SK-N-SH (cell line): ENCODE measurements around the gene ZMAT5. TPM values are rescaled to one million over a fixed set of nuclear protein-coding genes. Genes with fewer than 3 reads are reported as not detected.

ENCODE experiments used
- CTCF ChIA-PET: fragments of 300-600, 350-600 bp; formaldehyde crosslinking; extraction: SDS; loops from one replicate; lab custom pipeline; 2021; lab: Yijun Ruan, JAX
- POLR2A ChIA-PET: fragments of 350-600 bp; sonication (Branson Sonifier 250); formaldehyde crosslinking; extraction: SDS; loops from one replicate; lab custom pipeline; 2020; ENCODE audit warnings: antibody characterized with exemption, inconsistent platforms; lab: Yijun Ruan, JAX
- DNase-seq: peaks from one replicate; pipeline ENCODE4 v3.0.0; 2012
- H2AFZ ChIP-seq: fragments of 200-600 bp; sonication (generic); 2 replicates; pipeline ENCODE4 v1.8.1; 2016; ENCODE audit warnings: antibody characterized with exemption, mild to moderate bottlenecking, low read depth
- H3F3A ChIP-seq: fragments of 200-600 bp; sonication (generic); replicated peaks from 2 replicates; pipeline ENCODE3; 2016; ENCODE audit warnings: antibody characterized with exemption, mild to moderate bottlenecking; ENCODE audit not compliant: insufficient read depth
- H3K27ac ChIP-seq, 2 experiments: fragments of 200-500 bp in 1 of 2; fragments of 200-600 bp in 1 of 2; sonication (Bioruptor generic) in 1 of 2; sonication (generic), shearing (Covaris generic) in 1 of 2; 2 replicates each; pipeline versions ENCODE4 v1.5.1 to v1.6.1; 2014 to 2016; ENCODE audit warnings: low read depth in 2 of 2, inconsistent platforms in 1 of 2, low read length in 1 of 2, mild to moderate bottlenecking in 1 of 2, mixed read lengths in 1 of 2
- H3K27me3 ChIP-seq: fragments of 200-600 bp; sonication (generic), shearing (Covaris generic); 2 replicates; pipeline ENCODE4 v1.6.1; 2016; ENCODE audit warnings: mixed run types; ENCODE audit not compliant: insufficient read depth
- H3K36me3 ChIP-seq, 2 experiments: fragments of 200-500 bp in 1 of 2; fragments of 200-600 bp in 1 of 2; sonication (Bioruptor generic) in 1 of 2; sonication (generic) in 1 of 2; replicated peaks in 1 of 2; 2 replicates each; pipeline versions ENCODE3 to v1.5.1; 2014 to 2016; ENCODE audit warnings: low read length in 1 of 2, mild to moderate bottlenecking in 1 of 2; ENCODE audit not compliant: insufficient read depth in 2 of 2, control insufficient read depth in 1 of 2
- H3K4me1 ChIP-seq, 2 experiments: fragments of 200-500 bp in 1 of 2; fragments of 200-600 bp in 1 of 2; sonication (Bioruptor generic) in 1 of 2; sonication (generic), shearing (Covaris generic) in 1 of 2; 2 replicates each; pipeline versions ENCODE4 v1.5.1 to v1.6.1; 2014 to 2016; ENCODE audit warnings: low read depth in 1 of 2, low read length in 1 of 2, mixed run types in 1 of 2; ENCODE audit not compliant: insufficient read depth in 2 of 2, control insufficient read depth in 1 of 2
- H3K4me2 ChIP-seq: fragments of 200-600 bp; sonication (generic), shearing (Covaris generic); 2 replicates; pipeline ENCODE4 v1.6.1; 2017; ENCODE audit warnings: mixed run types
- H3K4me3 ChIP-seq, 2 experiments: fragments of 200-500 bp in 1 of 2; fragments of 200-600 bp in 1 of 2; sonication (Bioruptor generic) in 1 of 2; sonication (generic), shearing (Covaris generic) in 1 of 2; 2 replicates each; pipeline versions ENCODE4 v1.5.1 to v1.8.1; 2014 to 2016; ENCODE audit warnings: low read depth in 2 of 2, inconsistent platforms in 1 of 2, low read length in 1 of 2, mild to moderate bottlenecking in 1 of 2, mixed read lengths in 1 of 2, moderate library complexity in 1 of 2
- H3K79me2 ChIP-seq: fragments of 200-600 bp; sonication (generic); 2 replicates; pipeline ENCODE4 v1.8.1; 2017; ENCODE audit warnings: mild to moderate bottlenecking; ENCODE audit not compliant: insufficient read depth
- H3K9ac ChIP-seq: fragments of 200-600 bp; sonication (generic); 2 replicates; pipeline ENCODE4 v1.6.1; 2017; ENCODE audit warnings: mixed run types
- H3K9me2 ChIP-seq: fragments of 200-600 bp; sonication (generic); 2 replicates; pipeline ENCODE4 v1.6.1; 2017; ENCODE audit warnings: mixed run types
- H3K9me3 ChIP-seq: fragments of 200-600 bp; sonication (generic); 2 replicates; pipeline ENCODE4 v1.6.1; 2017; ENCODE audit warnings: mixed run types, mild to moderate bottlenecking, moderate library complexity
- H4K20me1 ChIP-seq: fragments of 200-600 bp; sonication (generic); 2 replicates; pipeline ENCODE4 v1.6.1; 2017; ENCODE audit warnings: mild to moderate bottlenecking, mixed run types; ENCODE audit not compliant: insufficient read depth
- CHD2 ChIP-seq: fragments of 150-350 bp; IDR thresholded peaks from 2 replicates; pipeline ENCODE4 v1.6.1; 2018; ENCODE audit warnings: low read length; ENCODE audit not compliant: partially characterized antibody
- EZH2phosphoT487 ChIP-seq: fragments of 200-600 bp; sonication (generic); IDR thresholded peaks from 2 replicates; pipeline ENCODE4 v1.6.1; 2017; ENCODE audit warnings: low read depth, mixed run types, mild to moderate bottlenecking, antibody characterized with exemption, moderate library complexity, borderline replicate concordance
- FOSL2 ChIP-seq: IDR thresholded peaks from 2 replicates; pipeline ENCODE4 v1.4.0; 2012; ENCODE audit warnings: low read depth, mild to moderate bottlenecking, moderate library complexity, borderline replicate concordance
- FOXJ3 ChIP-seq: sonication (generic); formaldehyde crosslinking; IDR thresholded peaks from 2 replicates; pipeline ENCODE4 v1.5.1; 2020; ENCODE audit warnings: mild to moderate bottlenecking, missing genetic modification reagents
- FOXM1 ChIP-seq: IDR thresholded peaks from 2 replicates; pipeline ENCODE4 v1.4.0; 2012; ENCODE audit warnings: low read depth, mild to moderate bottlenecking
- GABPA ChIP-seq: IDR thresholded peaks from 2 replicates; pipeline ENCODE4 v1.4.0; 2012; ENCODE audit warnings: low read depth, mild to moderate bottlenecking
- NRF1 ChIP-seq: IDR thresholded peaks from 2 replicates; pipeline ENCODE4 v1.6.1; 2012; ENCODE audit warnings: low read depth, mild to moderate bottlenecking, low read length
- RCOR1 ChIP-seq: fragments of 150-350 bp; IDR thresholded peaks from 2 replicates; pipeline ENCODE4 v1.6.1; 2017; ENCODE audit warnings: antibody characterized with exemption, low read length
- REST ChIP-seq: IDR thresholded peaks from 2 replicates; pipeline ENCODE4 v1.6.1; 2012; ENCODE audit warnings: mild to moderate bottlenecking, low read depth, low read length, moderate library complexity
- SIN3A ChIP-seq: IDR thresholded peaks from 2 replicates; pipeline ENCODE4 v1.6.1; 2012; ENCODE audit warnings: low read depth, mild to moderate bottlenecking, low read length, moderate library complexity, borderline replicate concordance
- SMC3 ChIP-seq: IDR thresholded peaks from 2 replicates; pipeline ENCODE4 v1.6.1; 2012; ENCODE audit warnings: low read depth, low read length, improper control_type of control experiment
- TCF12 ChIP-seq: IDR thresholded peaks from 2 replicates; pipeline ENCODE4 v1.4.0; 2012
- TEAD4 ChIP-seq: IDR thresholded peaks from 2 replicates; pipeline ENCODE4 v1.4.0; 2012; ENCODE audit warnings: mild to moderate bottlenecking, borderline replicate concordance; ENCODE audit not compliant: insufficient read depth
- USF2 ChIP-seq: fragments of 150-350 bp; IDR thresholded peaks from 2 replicates; pipeline ENCODE4 v1.6.1; 2017; ENCODE audit warnings: antibody characterized with exemption, low read length, low read depth, borderline replicate concordance
- WGBS: methylation state at CpG from one replicate; pipeline ENCODE4 v1.1.6; 2017; ENCODE audit warnings: low lambda C conversion rate; 5-methylcytosine and 5-hydroxymethylcytosine counted together
- polyA plus RNA-seq, 3 experiments: library from polyadenylated mRNA; depleted of rRNA; stranded (reverse); fragments of >200 nt; gene quantifications; 2 replicates each; pipeline ENCODE4 v1.2.3, GENCODE V29; 2012

Gene ZMAT5
- polyA plus RNA-seq, 1 of the 3 experiments (the other 2 are of a cell fraction) = 35.0 TPM

GRCh38 chr22:29700900-29701154 is 66.0 kb downstream of the ZMAT5 start:
- Histone ChIP-seq H3K4me2 (0 out of 2 replicates have a peak overlapping the region, but pooled peaks have one; percentile 1), H3K4me3 (no peak overlapping the region), H3K9me2 (no peaks in the 10 kb centered on the region), H3K27ac (peak overlapping the region in 1 of 2 experiments; percentile 69; a peak in 1 of 4 replicates), H2AFZ (no peak overlapping the region), H3K9me3 (no peaks in the 10 kb centered on the region), H3F3A (no peaks in the 10 kb centered on the region), H3K9ac (no peak overlapping the region), H3K27me3 (no peaks in the 10 kb centered on the region), H3K36me3 (peaks cover 3% of the 10 kb centered on the region in 2 experiments), H3K4me1 (peaks cover 12 to 85% of the 10 kb centered on the region in 2 experiments; a peak in 2 of 4 replicates), H4K20me1 (no peaks in the 10 kb centered on the region), H3K79me2 (no peaks in the 10 kb centered on the region)
- CTCF ChIA-PET = interaction anchor here (1.0 to 3.2 kb wide), 5 partner anchors 11 to 304 kb away, joined by 4 to 25 read pairs (median 12); no protein-coding TSS in a partner anchor
- peak; percentile 21 for DNase-seq
- 57% methylated on average over 3 of the region's 9 CpGs for WGBS
- POLR2A ChIA-PET = no interaction called here
- TF ChIP-seq GABPA (no peak), SIN3A (no peak), NRF1 (no peak), FOXM1 (no peak), EZH2phosphoT487 (no peak), SMC3 (no peak), CHD2 (no peak), FOSL2 (no peak), REST (no peak), TEAD4 (no peak), FOXJ3 (CRISPR knock-in tag) (no peak), RCOR1 (no peak), USF2 (no peak), TCF12 (no peak)
